Measurements from ENCODE around the gene ARMH3. TPM values are rescaled to one million over a fixed set of nuclear protein-coding genes. Genes with fewer than 3 reads are reported as not detected.

The ARMH3 gene
- total and polyA plus RNA-seq, 5 donors from 2014 or later = 21.3 to 42.2 (median 25.0) TPM

DNA sequence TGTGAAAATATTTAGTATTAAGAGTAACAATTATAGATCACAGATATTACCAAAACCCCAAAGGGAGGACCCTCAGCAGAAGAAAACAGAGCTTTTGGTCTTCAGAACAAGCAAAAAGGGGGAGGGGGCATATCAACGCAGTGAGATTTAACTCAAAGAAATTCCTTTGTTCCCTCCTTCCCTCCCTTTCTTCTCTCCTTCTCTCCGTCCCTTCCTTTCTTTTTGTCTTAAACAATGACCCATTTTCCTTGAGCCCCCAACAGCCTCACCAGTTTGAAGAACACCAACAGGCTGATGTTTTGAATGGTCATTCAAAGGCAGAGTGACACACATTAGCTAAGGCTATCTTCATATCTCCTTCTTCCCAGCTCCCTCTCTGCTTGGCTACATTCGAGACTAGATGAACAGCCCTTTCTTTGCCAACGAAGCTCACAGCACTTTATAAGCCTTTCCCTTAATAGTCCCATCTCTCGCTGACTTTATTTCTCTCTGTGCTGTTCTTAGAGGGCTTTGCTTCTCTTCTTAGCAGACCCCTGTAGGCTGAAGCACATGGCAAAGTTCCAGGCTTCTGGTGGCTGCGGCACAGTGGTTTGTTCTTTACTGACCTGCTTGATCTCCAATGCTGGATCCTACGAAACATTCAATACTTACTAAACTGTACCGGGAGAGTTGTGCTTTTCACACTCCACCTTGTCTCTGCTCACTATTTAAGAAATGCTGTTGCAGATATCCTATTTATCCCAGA lies 136.8 kb downstream of the ARMH3 start:
- H3K36me3 Mint-ChIP-seq = peaks cover 33% of the 10 kb centered on the region
- no peaks in the 10 kb centered on the region for H3K9me3 Mint-ChIP-seq
- no peaks in the 10 kb centered on the region for H3K27me3 Mint-ChIP-seq
- Histone ChIP-seq H3K27me3 (ENCODE audit: control insufficient read depth, insufficient read depth, low read length) (no peaks in the 10 kb centered on the region), H3K9me3 (ENCODE audit: control insufficient read depth in 2 of 2, low read length in 2 of 2) (no peaks in the 10 kb centered on the region), H3K4me1 (ENCODE audit: control insufficient read depth, insufficient read depth, low read length, poor library complexity, severe bottlenecking) (no peaks in the 10 kb centered on the region), H3K27ac (ENCODE audit: insufficient read depth, low read length, poor library complexity, severe bottlenecking) (no peak overlapping the region), H3K4me3 (ENCODE audit: low read depth, low read length) (no peak overlapping the region), H3K36me3 (ENCODE audit: control insufficient read depth, insufficient read depth, low read length) (peaks cover 5% of the 10 kb centered on the region)
- no peak overlapping the region for H3K4me3 Mint-ChIP-seq
- ATAC-seq (ENCODE audit: low read depth in 2 of 2) (no peak), DNase-seq (no peak)
- peaks cover 9 to 33% (median 22%) of the 10 kb centered on the region in 4 donors for H3K4me1 Mint-ChIP-seq
- H3K27ac Mint-ChIP-seq = peak overlapping the region in 1 of 3 donors; percentile 14

DNA sequence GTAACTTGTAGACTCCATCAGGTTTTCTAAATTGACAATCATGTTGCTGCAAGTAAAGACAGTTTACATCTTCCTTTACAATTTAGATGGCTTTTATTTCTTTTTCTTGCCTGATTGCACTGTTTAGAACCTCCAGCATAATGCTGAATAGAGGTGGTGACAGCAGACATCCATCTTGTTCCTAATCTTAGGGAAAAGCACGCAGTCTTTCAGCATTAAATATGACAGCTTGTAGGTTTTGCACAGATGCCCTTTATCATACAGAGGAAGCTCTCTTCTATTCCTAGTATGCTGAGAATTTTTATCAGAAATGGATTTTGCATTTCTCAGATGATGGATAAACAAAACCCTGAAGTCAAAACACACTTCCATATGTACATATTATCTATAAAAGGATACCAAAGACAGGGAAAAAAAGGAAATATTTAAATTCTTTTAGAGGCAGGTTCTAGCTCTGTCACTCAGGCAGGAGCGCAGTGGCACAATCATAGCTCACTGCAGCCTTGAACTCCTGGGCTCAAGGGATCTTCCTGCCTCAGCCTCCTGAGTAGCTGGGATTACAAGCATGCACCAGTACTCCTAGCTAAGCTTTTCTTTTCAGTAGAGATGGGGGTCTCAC lies 143.3 kb downstream of the ARMH3 start:
- Histone ChIP-seq H3K4me1 (ENCODE audit: control insufficient read depth, insufficient read depth, low read length, poor library complexity, severe bottlenecking) (peaks cover 9% of the 10 kb centered on the region), H3K27me3 (ENCODE audit: control insufficient read depth, insufficient read depth, low read length) (no peaks in the 10 kb centered on the region), H3K27ac (ENCODE audit: insufficient read depth, low read length, poor library complexity, severe bottlenecking) (no peak overlapping the region), H3K9me3 (ENCODE audit: control insufficient read depth in 2 of 2, low read length in 2 of 2) (no peaks in the 10 kb centered on the region), H3K4me3 (ENCODE audit: low read depth, low read length) (no peak overlapping the region), H3K36me3 (ENCODE audit: control insufficient read depth, insufficient read depth, low read length) (no peaks in the 10 kb centered on the region)
- H3K4me1 Mint-ChIP-seq = peaks cover 7 to 14% (median 11%) of the 10 kb centered on the region in 4 donors
- H3K9me3 Mint-ChIP-seq = no peaks in the 10 kb centered on the region
- no peak overlapping the region for H3K4me3 Mint-ChIP-seq
- H3K27ac Mint-ChIP-seq = no peak overlapping the region
- DNase-seq = no peak
- no peaks in the 10 kb centered on the region for H3K27me3 Mint-ChIP-seq
- no peak for ATAC-seq (ENCODE audit: low read depth in 2 of 2)
- peaks cover 12% of the 10 kb centered on the region for H3K36me3 Mint-ChIP-seq

DNA sequence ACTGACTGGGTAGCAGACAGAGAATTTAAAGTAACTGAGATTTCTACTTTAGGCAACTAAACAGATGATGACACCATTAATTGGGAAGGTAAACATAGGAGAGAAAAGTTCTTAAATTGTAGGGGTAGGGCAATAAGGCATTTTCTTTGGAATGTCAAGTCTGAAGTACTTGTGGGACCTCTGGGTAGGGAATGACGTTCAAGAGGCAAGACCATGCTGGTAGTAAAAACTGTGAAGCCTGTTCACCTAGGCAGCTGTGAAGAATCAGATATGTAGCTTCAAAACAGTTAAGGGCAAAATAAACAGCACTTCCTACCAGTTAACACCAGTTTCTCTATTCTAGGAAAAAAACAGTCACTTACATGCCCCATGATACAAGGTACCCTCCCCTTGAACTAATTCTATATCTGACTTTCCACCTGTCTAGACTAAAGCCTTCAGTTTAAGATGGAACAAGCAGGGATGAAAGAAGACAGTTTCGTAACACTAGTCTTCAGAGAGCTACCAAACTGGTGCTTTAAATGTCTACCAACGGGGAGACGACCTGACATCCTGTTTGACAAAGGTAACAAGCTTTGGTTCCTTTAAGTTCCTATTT lies 149.3 kb downstream of the ARMH3 start:
- H3K27me3 Mint-ChIP-seq = no peaks in the 10 kb centered on the region
- H3K9me3 Mint-ChIP-seq = no peaks in the 10 kb centered on the region
- H3K4me1 Mint-ChIP-seq = peaks cover 17 to 42% (median 25%) of the 10 kb centered on the region in 4 donors
- ATAC-seq (ENCODE audit: low read depth in 2 of 2) = peak; percentile 44 to 58
- Histone ChIP-seq H3K9me3 (ENCODE audit: control insufficient read depth in 2 of 2, low read length in 2 of 2) (no peaks in the 10 kb centered on the region), H3K4me1 (ENCODE audit: control insufficient read depth, insufficient read depth, low read length, poor library complexity, severe bottlenecking) (peaks cover 28% of the 10 kb centered on the region), H3K4me3 (ENCODE audit: low read depth, low read length) (peak overlapping the region; percentile 77), H3K27me3 (ENCODE audit: control insufficient read depth, insufficient read depth, low read length) (no peaks in the 10 kb centered on the region), H3K36me3 (ENCODE audit: control insufficient read depth, insufficient read depth, low read length) (peaks cover 4% of the 10 kb centered on the region), H3K27ac (ENCODE audit: insufficient read depth, low read length, poor library complexity, severe bottlenecking) (peak overlapping the region; percentile 56)
- peak overlapping the region; percentile 2 to 78 (median 40) for H3K4me3 Mint-ChIP-seq
- peak in 1 of 3 donors; percentile 67 for DNase-seq
- peaks cover 10% of the 10 kb centered on the region for H3K36me3 Mint-ChIP-seq
- peak overlapping the region; percentile 78 to 81 (median 78) for H3K27ac Mint-ChIP-seq

DNA sequence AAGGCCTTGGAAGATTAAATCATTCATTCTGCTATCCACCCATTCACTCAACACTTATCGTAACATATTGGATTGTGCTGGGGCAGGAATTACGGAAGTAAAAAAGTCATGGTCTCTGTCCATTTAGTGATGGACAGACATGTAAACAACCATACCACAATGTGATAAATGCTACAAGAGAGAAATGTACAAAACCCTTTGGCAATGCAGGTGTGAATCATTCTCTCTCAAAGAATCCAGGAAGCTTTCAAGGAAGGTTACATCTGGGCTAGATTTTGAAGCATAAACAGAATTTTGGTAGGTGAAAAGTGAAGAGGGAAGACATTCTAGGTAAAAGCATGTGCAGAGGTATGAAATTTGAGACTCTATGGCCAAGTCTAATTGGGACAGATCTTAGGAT lies 150.7 kb downstream of the ARMH3 start:
- Mint-ChIP-seq H3K27ac (no peak overlapping the region), H3K9me3 (no peaks in the 10 kb centered on the region), H3K4me1 (peaks cover 17 to 42% (median 28%) of the 10 kb centered on the region in 4 donors), H3K36me3 (peaks cover 14% of the 10 kb centered on the region), H3K4me3 (no peak overlapping the region), H3K27me3 (no peaks in the 10 kb centered on the region)
- no peak overlapping the region for H3K27ac ChIP-seq (ENCODE audit: insufficient read depth, low read length, poor library complexity, severe bottlenecking)
- H3K4me1 ChIP-seq (ENCODE audit: control insufficient read depth, insufficient read depth, low read length, poor library complexity, severe bottlenecking) = peaks cover 28% of the 10 kb centered on the region
- peaks cover 7% of the 10 kb centered on the region for H3K36me3 ChIP-seq (ENCODE audit: control insufficient read depth, insufficient read depth, low read length)
- no peaks in the 10 kb centered on the region for H3K27me3 ChIP-seq (ENCODE audit: control insufficient read depth, insufficient read depth, low read length)
- no peaks in the 10 kb centered on the region for H3K9me3 ChIP-seq (ENCODE audit: control insufficient read depth in 2 of 2, low read length in 2 of 2)
- H3K4me3 ChIP-seq (ENCODE audit: low read depth, low read length) = no peak overlapping the region
- no peak for DNase-seq
- no peak for ATAC-seq (ENCODE audit: low read depth in 2 of 2)

DNA sequence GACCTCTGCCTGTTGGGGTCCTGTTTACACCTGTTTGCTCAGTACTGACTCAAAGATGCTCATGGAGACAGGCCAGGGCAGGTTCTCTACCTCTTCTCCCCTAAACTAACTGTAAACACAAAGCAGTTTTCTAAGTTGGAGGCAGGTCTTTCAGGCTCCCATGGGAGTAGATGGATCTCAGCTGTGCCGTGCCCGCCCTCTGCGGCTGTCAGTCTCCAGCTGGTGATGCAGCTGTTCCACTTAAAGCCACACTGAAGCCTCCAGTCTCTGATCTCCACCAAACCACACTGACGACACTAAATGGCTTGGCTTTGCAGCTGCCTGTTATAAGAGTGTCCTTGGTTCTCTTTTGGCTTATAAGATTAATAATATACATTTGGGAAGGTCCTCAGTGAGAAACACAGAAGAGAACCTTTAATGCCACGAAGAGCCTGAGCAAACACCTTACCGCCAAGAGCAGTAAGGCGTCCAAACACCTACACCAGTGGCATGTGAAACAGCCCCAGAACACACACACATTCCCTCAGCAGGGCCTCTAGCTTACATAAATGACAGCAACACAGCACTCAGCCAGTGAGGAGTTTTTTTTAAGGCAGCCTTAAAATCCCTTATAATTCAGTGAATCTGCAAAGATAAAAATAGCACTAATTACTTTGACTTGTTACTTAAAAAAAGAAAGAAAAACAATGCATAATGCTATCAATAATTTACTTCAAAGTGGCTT lies 152.0 kb downstream of the ARMH3 start:
- ATAC-seq (ENCODE audit: low read depth in 2 of 2) = peak; percentile 56 to 67
- peak overlapping the region; percentile 27 for H3K4me3 ChIP-seq (ENCODE audit: low read depth, low read length)
- H3K27me3 ChIP-seq (ENCODE audit: control insufficient read depth, insufficient read depth, low read length) = no peaks in the 10 kb centered on the region
- Mint-ChIP-seq H3K9me3 (no peaks in the 10 kb centered on the region), H3K36me3 (peaks cover 11% of the 10 kb centered on the region), H3K4me1 (peaks cover 17 to 35% (median 27%) of the 10 kb centered on the region in 4 donors), H3K27ac (peak overlapping the region in 2 of 3 donors; percentile 32 to 52), H3K4me3 (peak overlapping the region in 1 of 4 donors; percentile 3), H3K27me3 (no peaks in the 10 kb centered on the region)
- H3K4me1 ChIP-seq (ENCODE audit: control insufficient read depth, insufficient read depth, low read length, poor library complexity, severe bottlenecking) = peaks cover 28% of the 10 kb centered on the region
- no peak overlapping the region for H3K27ac ChIP-seq (ENCODE audit: insufficient read depth, low read length, poor library complexity, severe bottlenecking)
- no peaks in the 10 kb centered on the region for H3K9me3 ChIP-seq (ENCODE audit: control insufficient read depth in 2 of 2, low read length in 2 of 2)
- peaks cover 7% of the 10 kb centered on the region for H3K36me3 ChIP-seq (ENCODE audit: control insufficient read depth, insufficient read depth, low read length)
- DNase-seq = peak in 1 of 3 donors; percentile 43

DNA sequence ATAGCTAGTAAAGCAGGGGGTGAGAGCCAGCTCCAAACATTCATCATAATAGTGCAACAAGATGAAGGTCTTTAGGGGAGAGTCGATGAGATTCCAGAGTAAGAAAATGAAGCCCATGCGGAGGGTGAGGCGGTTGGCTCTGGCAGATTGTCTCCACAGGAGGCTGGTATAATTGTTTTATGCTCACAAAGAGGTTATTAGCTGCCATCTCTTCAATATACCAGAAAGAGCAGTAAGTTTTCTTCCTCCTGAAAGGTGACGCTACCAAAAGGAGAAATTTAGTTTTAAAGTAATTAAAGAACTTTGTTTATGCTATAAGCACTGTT lies 153.2 kb downstream of the ARMH3 start:
- no peak for ATAC-seq (ENCODE audit: low read depth in 2 of 2)
- Histone ChIP-seq H3K36me3 (ENCODE audit: control insufficient read depth, insufficient read depth, low read length) (peaks cover 7% of the 10 kb centered on the region), H3K4me3 (ENCODE audit: low read depth, low read length) (no peak overlapping the region), H3K4me1 (ENCODE audit: control insufficient read depth, insufficient read depth, low read length, poor library complexity, severe bottlenecking) (peaks cover 21% of the 10 kb centered on the region), H3K9me3 (ENCODE audit: control insufficient read depth in 2 of 2, low read length in 2 of 2) (no peaks in the 10 kb centered on the region), H3K27ac (ENCODE audit: insufficient read depth, low read length, poor library complexity, severe bottlenecking) (no peak overlapping the region), H3K27me3 (ENCODE audit: control insufficient read depth, insufficient read depth, low read length) (no peaks in the 10 kb centered on the region)
- Mint-ChIP-seq H3K36me3 (peaks cover 11% of the 10 kb centered on the region), H3K9me3 (no peaks in the 10 kb centered on the region), H3K4me3 (no peak overlapping the region), H3K27me3 (no peaks in the 10 kb centered on the region), H3K4me1 (peaks cover 22 to 34% (median 26%) of the 10 kb centered on the region in 4 donors), H3K27ac (peak overlapping the region in 1 of 3 donors; percentile 3)
- no peak for DNase-seq

DNA sequence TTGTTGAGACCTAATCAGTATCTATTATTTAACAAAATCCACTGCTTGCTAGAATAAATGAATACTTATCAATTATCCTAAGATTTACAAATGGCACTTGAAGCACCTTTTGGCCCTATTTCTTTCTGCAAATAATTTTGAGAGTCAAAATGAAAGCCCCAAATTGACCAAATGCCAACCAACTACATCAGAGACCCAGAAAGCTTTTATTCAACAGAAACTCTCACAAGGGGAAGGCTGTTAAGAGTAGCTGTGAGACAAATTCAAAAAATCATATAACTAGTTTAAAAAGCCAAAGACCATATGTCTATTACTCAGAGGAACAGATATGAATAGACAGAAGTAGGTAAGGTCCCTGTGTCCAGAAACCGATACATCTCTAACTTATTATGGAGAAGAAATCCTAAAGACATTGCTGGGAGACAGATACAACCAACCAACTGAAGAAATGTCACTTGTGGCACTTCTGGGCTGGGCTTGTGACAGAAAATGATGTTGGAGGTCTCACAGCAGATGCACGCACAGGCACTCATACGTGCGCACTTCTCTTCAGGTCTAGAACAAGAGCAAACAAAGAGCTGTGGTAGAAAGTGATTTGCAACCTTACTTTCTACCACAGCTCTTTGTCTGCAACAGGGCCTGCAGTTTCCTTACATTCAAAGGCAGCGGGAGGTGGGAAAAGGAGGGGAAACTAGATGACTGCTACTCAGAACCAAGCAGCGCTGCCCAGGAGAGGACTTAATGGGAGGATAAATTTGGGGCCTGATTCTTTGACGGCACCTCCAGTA lies 153.7 kb downstream of the ARMH3 start:
- H3K9me3 ChIP-seq (ENCODE audit: control insufficient read depth in 2 of 2, low read length in 2 of 2) = no peaks in the 10 kb centered on the region
- Mint-ChIP-seq H3K27ac (peak overlapping the region in 2 of 3 donors; percentile 15 to 40), H3K27me3 (no peaks in the 10 kb centered on the region), H3K4me3 (no peak overlapping the region), H3K36me3 (peaks cover 11% of the 10 kb centered on the region), H3K4me1 (peaks cover 19 to 35% (median 24%) of the 10 kb centered on the region in 4 donors), H3K9me3 (no peaks in the 10 kb centered on the region)
- H3K27ac ChIP-seq (ENCODE audit: insufficient read depth, low read length, poor library complexity, severe bottlenecking) = no peak overlapping the region
- ATAC-seq (ENCODE audit: low read depth in 2 of 2) (no peak), DNase-seq (no peak)
- peaks cover 18% of the 10 kb centered on the region for H3K4me1 ChIP-seq (ENCODE audit: control insufficient read depth, insufficient read depth, low read length, poor library complexity, severe bottlenecking)
- peaks cover 7% of the 10 kb centered on the region for H3K36me3 ChIP-seq (ENCODE audit: control insufficient read depth, insufficient read depth, low read length)
- H3K27me3 ChIP-seq (ENCODE audit: control insufficient read depth, insufficient read depth, low read length) = no peaks in the 10 kb centered on the region
- H3K4me3 ChIP-seq (ENCODE audit: low read depth, low read length) = no peak overlapping the region
